Measurements from ENCODE around the gene FOXO1.

DNA sequence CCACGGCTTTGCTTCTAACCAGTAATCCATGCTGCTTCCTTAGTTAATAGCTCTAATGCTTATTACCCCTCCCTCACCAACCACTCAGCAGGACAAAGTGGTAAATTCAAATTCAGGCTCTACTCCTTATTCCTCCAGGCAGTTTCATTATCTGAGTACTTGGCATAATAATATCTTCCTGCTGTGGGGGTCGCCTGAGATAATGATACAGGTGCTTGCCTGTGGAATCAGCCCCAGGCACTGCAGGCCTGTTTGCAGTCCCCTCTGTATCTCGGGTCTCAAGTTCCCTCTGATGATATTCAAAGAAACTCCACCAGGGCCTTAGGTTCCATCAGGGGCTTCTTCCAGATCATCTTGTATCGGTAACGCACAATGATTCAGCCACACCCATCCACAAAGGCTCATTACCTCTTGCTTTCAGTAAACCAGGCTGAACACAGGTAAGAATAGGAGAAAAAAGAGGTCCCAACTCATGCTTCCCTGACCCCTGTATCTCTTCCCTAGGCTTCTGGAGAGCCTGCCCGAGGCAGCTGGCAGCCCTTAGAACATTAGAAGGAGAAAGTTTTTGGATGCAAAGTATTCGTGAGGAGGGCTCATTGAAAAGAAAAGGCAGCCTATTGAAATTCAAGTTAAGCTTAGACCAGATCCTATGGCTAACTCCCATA, 14.3 kb upstream of the FOXO1 start:
- TF ChIP-seq, protein P1, sequence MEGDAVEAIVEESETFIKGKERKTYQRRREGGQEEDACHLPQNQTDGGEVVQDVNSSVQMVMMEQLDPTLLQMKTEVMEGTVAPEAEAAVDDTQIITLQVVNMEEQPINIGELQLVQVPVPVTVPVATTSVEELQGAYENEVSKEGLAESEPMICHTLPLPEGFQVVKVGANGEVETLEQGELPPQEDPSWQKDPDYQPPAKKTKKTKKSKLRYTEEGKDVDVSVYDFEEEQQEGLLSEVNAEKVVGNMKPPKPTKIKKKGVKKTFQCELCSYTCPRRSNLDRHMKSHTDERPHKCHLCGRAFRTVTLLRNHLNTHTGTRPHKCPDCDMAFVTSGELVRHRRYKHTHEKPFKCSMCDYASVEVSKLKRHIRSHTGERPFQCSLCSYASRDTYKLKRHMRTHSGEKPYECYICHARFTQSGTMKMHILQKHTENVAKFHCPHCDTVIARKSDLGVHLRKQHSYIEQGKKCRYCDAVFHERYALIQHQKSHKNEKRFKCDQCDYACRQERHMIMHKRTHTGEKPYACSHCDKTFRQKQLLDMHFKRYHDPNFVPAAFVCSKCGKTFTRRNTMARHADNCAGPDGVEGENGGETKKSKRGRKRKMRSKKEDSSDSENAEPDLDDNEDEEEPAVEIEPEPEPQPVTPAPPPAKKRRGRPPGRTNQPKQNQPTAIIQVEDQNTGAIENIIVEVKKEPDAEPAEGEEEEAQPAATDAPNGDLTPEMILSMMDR (conservative IDR thresholded peaks at IDR 0.05; ENCODE audit: low read depth in 2 of 2), result no peak
- no peak for TF ChIP-seq EZH2phosphoT487 (IDR thresholded peaks at IDR 0.05; ENCODE audit: unreplicated experiment)
- TF ChIP-seq EZH2 (IDR thresholded peaks at IDR 0.05; ENCODE audit: low read depth, unreplicated experiment), result no peak
- TF ChIP-seq, protein P2, sequence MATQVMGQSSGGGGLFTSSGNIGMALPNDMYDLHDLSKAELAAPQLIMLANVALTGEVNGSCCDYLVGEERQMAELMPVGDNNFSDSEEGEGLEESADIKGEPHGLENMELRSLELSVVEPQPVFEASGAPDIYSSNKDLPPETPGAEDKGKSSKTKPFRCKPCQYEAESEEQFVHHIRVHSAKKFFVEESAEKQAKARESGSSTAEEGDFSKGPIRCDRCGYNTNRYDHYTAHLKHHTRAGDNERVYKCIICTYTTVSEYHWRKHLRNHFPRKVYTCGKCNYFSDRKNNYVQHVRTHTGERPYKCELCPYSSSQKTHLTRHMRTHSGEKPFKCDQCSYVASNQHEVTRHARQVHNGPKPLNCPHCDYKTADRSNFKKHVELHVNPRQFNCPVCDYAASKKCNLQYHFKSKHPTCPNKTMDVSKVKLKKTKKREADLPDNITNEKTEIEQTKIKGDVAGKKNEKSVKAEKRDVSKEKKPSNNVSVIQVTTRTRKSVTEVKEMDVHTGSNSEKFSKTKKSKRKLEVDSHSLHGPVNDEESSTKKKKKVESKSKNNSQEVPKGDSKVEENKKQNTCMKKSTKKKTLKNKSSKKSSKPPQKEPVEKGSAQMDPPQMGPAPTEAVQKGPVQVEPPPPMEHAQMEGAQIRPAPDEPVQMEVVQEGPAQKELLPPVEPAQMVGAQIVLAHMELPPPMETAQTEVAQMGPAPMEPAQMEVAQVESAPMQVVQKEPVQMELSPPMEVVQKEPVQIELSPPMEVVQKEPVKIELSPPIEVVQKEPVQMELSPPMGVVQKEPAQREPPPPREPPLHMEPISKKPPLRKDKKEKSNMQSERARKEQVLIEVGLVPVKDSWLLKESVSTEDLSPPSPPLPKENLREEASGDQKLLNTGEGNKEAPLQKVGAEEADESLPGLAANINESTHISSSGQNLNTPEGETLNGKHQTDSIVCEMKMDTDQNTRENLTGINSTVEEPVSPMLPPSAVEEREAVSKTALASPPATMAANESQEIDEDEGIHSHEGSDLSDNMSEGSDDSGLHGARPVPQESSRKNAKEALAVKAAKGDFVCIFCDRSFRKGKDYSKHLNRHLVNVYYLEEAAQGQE (IDR thresholded peaks at IDR 0.05; ENCODE audit: unreplicated experiment), result no peak
